Endodermal cell (in vitro differentiated cells): ENCODE results near the gene FADS2. TPM values are rescaled to one million over a fixed set of nuclear protein-coding genes. Genes with fewer than 3 reads are reported as not detected.

Source experiments
- DNase-seq: peaks from one replicate; pipeline ENCODE4 v3.0.0-alpha.2; 2017
- H3K27ac ChIP-seq: 2 replicates; pipeline ENCODE4 v1.5.1; 2013; ENCODE audit warnings: mild to moderate bottlenecking, low read depth, low read length, moderate library complexity
- H3K27me3 ChIP-seq: 2 replicates; pipeline ENCODE4 v1.6.1; 2013; ENCODE audit warnings: mild to moderate bottlenecking, low read length, moderate library complexity; ENCODE audit not compliant: insufficient read depth, control insufficient read depth, poor library complexity, severe bottlenecking
- H3K36me3 ChIP-seq: 2 replicates; pipeline ENCODE4 v1.7.0; 2013; ENCODE audit warnings: mild to moderate bottlenecking, low read length, moderate library complexity; ENCODE audit not compliant: control insufficient read depth, insufficient read depth
- H3K4me1 ChIP-seq: one replicate; pipeline ENCODE4 v1.7.0; 2013; ENCODE audit warnings: low read length; ENCODE audit not compliant: control insufficient read depth, insufficient read depth
- H3K4me3 ChIP-seq: 2 replicates; pipeline ENCODE4 v1.5.1; 2013; ENCODE audit warnings: mild to moderate bottlenecking, low read length, moderate library complexity
- H3K9ac ChIP-seq: 2 replicates; pipeline ENCODE4 v1.6.1; 2013; ENCODE audit warnings: mild to moderate bottlenecking, low read length, moderate library complexity; ENCODE audit not compliant: poor library complexity, severe bottlenecking; ENCODE audit errors: extremely low read depth
- H3K9me3 ChIP-seq: 2 replicates; pipeline ENCODE4 v1.6.1; 2013; ENCODE audit warnings: mild to moderate bottlenecking, low read length, moderate library complexity; ENCODE audit not compliant: control insufficient read depth
- H3K27ac Mint-ChIP-seq: 2 replicates; pipeline ENCODE4 v1.8.0; 2020; ENCODE audit warnings: mixed read lengths
- H3K27me3 Mint-ChIP-seq: 2 replicates; pipeline ENCODE4 v1.8.0; 2021; ENCODE audit warnings: mild to moderate bottlenecking, mixed read lengths; ENCODE audit not compliant: insufficient read depth
- H3K36me3 Mint-ChIP-seq: 2 replicates; pipeline ENCODE4 v1.8.0; 2020; ENCODE audit warnings: low read depth, mixed read lengths
- H3K4me1 Mint-ChIP-seq: 2 replicates; pipeline ENCODE4 v1.8.0; 2020; ENCODE audit warnings: mixed read lengths
- H3K4me3 Mint-ChIP-seq: 2 replicates; pipeline ENCODE4 v1.8.0; 2020; ENCODE audit warnings: mild to moderate bottlenecking, moderate library complexity, mixed read lengths
- H3K9me3 Mint-ChIP-seq: 2 replicates; pipeline ENCODE4 v1.8.0; 2020; ENCODE audit warnings: mild to moderate bottlenecking, mixed read lengths
- CTCF ChIP-seq: fragments of 200-600 bp; sonication (generic); conservative IDR thresholded peaks from 2 replicates; pipeline ENCODE4 v1.5.0; 2021; ENCODE audit warnings: antibody characterized with exemption, mild to moderate bottlenecking
- WGBS, 2 experiments: methylation state at CpG; one replicate each; pipeline versions ENCODE4 v1.1.5 to v1.1.7; 2013; ENCODE audit warnings: missing lambda C conversion rate in 2 of 2, mixed read lengths in 1 of 2; ENCODE audit not compliant: insufficient coverage in 1 of 2, insufficient read length in 1 of 2; 5-methylcytosine and 5-hydroxymethylcytosine counted together
- total RNA-seq, 2 donors: library from RNA; stranded (reverse); fragmentation: NEBNext Ultra II Directional in 1 of 2; extraction: Animal tissue kit (Norgen Biotek cat#: 25700) in 1 of 2; gene quantifications; 2 replicates in 1 of 2; 3 replicates in 1 of 2; pipeline ENCODE4 v1.2.1, GENCODE V29; 2021

FADS2 gene
- total RNA-seq, 2 donors from 2014 or later: 344 to 381 TPM

- Histone ChIP-seq H3K9ac (no peak overlapping the region), H3K36me3 (peaks cover 42% of the 10 kb centered on the region), H3K4me3 (no peak overlapping the region), H3K4me1 (no peaks in the 10 kb centered on the region), H3K9me3 (no peaks in the 10 kb centered on the region), H3K27me3 (no peaks in the 10 kb centered on the region), H3K27ac (no peak overlapping the region)
- Mint-ChIP-seq H3K27me3 (no peaks in the 10 kb centered on the region), H3K4me3 (no peak overlapping the region), H3K27ac (no peak overlapping the region), H3K4me1 (no peaks in the 10 kb centered on the region), H3K36me3 (peaks cover 47% of the 10 kb centered on the region), H3K9me3 (no peaks in the 10 kb centered on the region)
- WGBS, 2 experiments: 87 to 100% methylated on average over 2 to 3 of the region's 3 CpGs
- no peak for TF ChIP-seq CTCF
- no peak for DNase-seq
Observed at GRCh38 chr11:61782299-61782698, 45.8 kb upstream of the FADS2 start.

- Mint-ChIP-seq H3K4me3 (no peak overlapping the region), H3K4me1 (no peaks in the 10 kb centered on the region), H3K27ac (no peak overlapping the region), H3K36me3 (peaks cover 46% of the 10 kb centered on the region), H3K27me3 (no peaks in the 10 kb centered on the region), H3K9me3 (no peaks in the 10 kb centered on the region)
- 97% methylated on average over 10 to 11 of the region's 11 CpGs for WGBS, 2 experiments
- no peaks in the 10 kb centered on the region for H3K27me3 ChIP-seq
- no peak overlapping the region for H3K27ac ChIP-seq
- peaks cover 47% of the 10 kb centered on the region for H3K36me3 ChIP-seq
- no peak overlapping the region for H3K9ac ChIP-seq
- no peak for TF ChIP-seq CTCF
- no peaks in the 10 kb centered on the region for H3K9me3 ChIP-seq
- H3K4me1 ChIP-seq: no peaks in the 10 kb centered on the region
- H3K4me3 ChIP-seq: no peak overlapping the region
- no peak for DNase-seq
Observed at GRCh38 chr11:61782841-61783240, 45.3 kb upstream of the FADS2 start.

GRCh38 chr11:61783717-61784505 lies 44.2 kb upstream of the FADS2 start:
- no peaks in the 10 kb centered on the region for H3K27me3 Mint-ChIP-seq
- no peak overlapping the region for H3K4me3 Mint-ChIP-seq
- DNase-seq: no peak
- H3K36me3 Mint-ChIP-seq: peaks cover 42% of the 10 kb centered on the region
- H3K27ac Mint-ChIP-seq: no peak overlapping the region
- no peaks in the 10 kb centered on the region for H3K9me3 Mint-ChIP-seq
- Histone ChIP-seq H3K4me1 (no peaks in the 10 kb centered on the region), H3K9me3 (no peaks in the 10 kb centered on the region), H3K27me3 (no peaks in the 10 kb centered on the region), H3K27ac (no peak overlapping the region), H3K4me3 (no peak overlapping the region), H3K9ac (no peak overlapping the region), H3K36me3 (peaks cover 50% of the 10 kb centered on the region)
- no peaks in the 10 kb centered on the region for H3K4me1 Mint-ChIP-seq
- 76 to 84% methylated on average over 8 to 13 of the region's 13 CpGs for WGBS, 2 experiments
- TF ChIP-seq CTCF: no peak
